B cell (primary cell): ENCODE measurements around the gene LRRC7. TPM values are rescaled to one million over a fixed set of nuclear protein-coding genes. Genes with fewer than 3 reads are reported as not detected.

Experiments
- ATAC-seq: fragments of 200-7000 bp; cut with Tn5 transposase; one replicate; pipeline ENCODE4 v1.10.0; 2021; ENCODE audit warnings: low read depth, mild to moderate bottlenecking, moderate number of reproducible peaks, moderate library complexity
- CTCF ChIA-PET: fragments of 350-600 bp; sonication (Branson Sonifier 250); formaldehyde crosslinking; loops from one replicate; lab custom pipeline; 2021; ENCODE audit warnings: antibody characterized with exemption, inconsistent platforms; lab: Charles Lee
- POLR2A ChIA-PET: fragments of 350-600 bp; sonication (Branson Sonifier 250); formaldehyde crosslinking; loops from one replicate; lab custom pipeline; 2021; ENCODE audit warnings: antibody characterized with exemption; lab: Charles Lee
- DNase-seq: peaks from one replicate; pipeline ENCODE4 v3.0.0; 2013
- H2AFZ ChIP-seq: 2 replicates; pipeline ENCODE4 v1.6.1; 2012; ENCODE audit warnings: mild to moderate bottlenecking, low read depth, low read length; ENCODE audit not compliant: insufficient read depth, poor library complexity, severe bottlenecking
- H3K27ac ChIP-seq, 2 donors: 1 replicate in 1 of 2; 2 replicates in 1 of 2; pipeline ENCODE4 v1.5.1; 2012 to 2013; ENCODE audit warnings: low read length in 2 of 2, mild to moderate bottlenecking in 2 of 2, moderate library complexity in 1 of 2
- H3K27me3 ChIP-seq, 4 experiments: fragments of 200-600 bp in 1 of 4; sonication (generic) in 1 of 4; replicated peaks in 1 of 4; 1 replicate in 2 of 4; 2 replicates in 2 of 4; pipeline versions ENCODE4 v1.6.1 to v1.7.0; 2013 to 2016; ENCODE audit warnings: low read length in 3 of 4, mild to moderate bottlenecking in 2 of 4, mixed read lengths in 1 of 4, moderate library complexity in 1 of 4; ENCODE audit not compliant: insufficient read depth in 4 of 4, control insufficient read depth in 3 of 4; ENCODE audit errors: control extremely low read depth in 1 of 4
- H3K36me3 ChIP-seq, 2 experiments: replicated peaks in 1 of 2; 1 replicate in 1 of 2; 2 replicates in 1 of 2; pipeline versions ENCODE4 v1.6.1 to v1.7.1; 2013; ENCODE audit warnings: low read length in 1 of 2; ENCODE audit not compliant: insufficient read depth in 2 of 2, control insufficient read depth in 1 of 2; ENCODE audit errors: control extremely low read depth in 1 of 2, extremely low read depth in 1 of 2
- H3K4me1 ChIP-seq, 2 donors: fragments of 200-600 bp in 1 of 2; sonication (generic) in 1 of 2; 1 replicate in 1 of 2; 2 replicates in 1 of 2; pipeline versions ENCODE4 v1.5.1 to v1.6.1; 2013 to 2017; ENCODE audit warnings: low read length in 2 of 2; ENCODE audit not compliant: control insufficient read depth in 2 of 2, insufficient read depth in 2 of 2
- H3K4me2 ChIP-seq: replicated peaks from 2 replicates; pipeline ENCODE3; 2012; ENCODE audit warnings: mild to moderate bottlenecking, low read depth, low read length; ENCODE audit not compliant: poor library complexity, severe bottlenecking
- H3K4me3 ChIP-seq, 5 experiments: fragments of 200-600 bp in 1 of 5; sonication (generic) in 1 of 5; 1 replicate in 3 of 5; 2 replicates in 2 of 5; pipeline versions ENCODE4 v1.5.1 to v1.7.0; 2011 to 2016; ENCODE audit warnings: low read length in 4 of 5, mild to moderate bottlenecking in 4 of 5, low read depth in 2 of 5, control low read depth in 1 of 5, moderate library complexity in 1 of 5; ENCODE audit not compliant: insufficient read depth in 1 of 5; ENCODE audit errors: control extremely low read depth in 1 of 5, extremely low read depth in 1 of 5
- H3K79me2 ChIP-seq: fragments of 200-600 bp; sonication (generic); one replicate; pipeline ENCODE4 v1.6.0; 2016; ENCODE audit warnings: low read length; ENCODE audit not compliant: control insufficient read depth, insufficient read depth
- H3K9ac ChIP-seq: fragments of 200-600 bp; sonication (generic); 2 replicates; pipeline ENCODE4 v1.6.1; 2017; ENCODE audit warnings: mild to moderate bottlenecking, low read length, moderate library complexity
- H3K9me3 ChIP-seq, 3 donors: one replicate each; pipeline versions ENCODE4 v1.6.1 to v1.7.1; 2013; ENCODE audit warnings: low read length in 2 of 3; ENCODE audit not compliant: control insufficient read depth in 2 of 3, insufficient read depth in 1 of 3; ENCODE audit errors: control extremely low read depth in 1 of 3
- H4K20me1 ChIP-seq: 2 replicates; pipeline ENCODE4 v1.6.0; 2012; ENCODE audit warnings: mild to moderate bottlenecking, low read length; ENCODE audit not compliant: insufficient read depth, control insufficient read depth, poor library complexity, severe bottlenecking
- H3K27ac Mint-ChIP-seq: one replicate; pipeline ENCODE4 v1.8.0; 2021; ENCODE audit warnings: mixed read lengths
- H3K27me3 Mint-ChIP-seq: one replicate; pipeline ENCODE4 v1.8.0; 2021; ENCODE audit warnings: mixed read lengths
- H3K4me1 Mint-ChIP-seq: one replicate; pipeline ENCODE4 v1.8.0; 2021; ENCODE audit warnings: mixed read lengths
- H3K4me3 Mint-ChIP-seq: one replicate; pipeline ENCODE4 v1.8.0; 2021; ENCODE audit warnings: mixed read lengths
- H3K9me3 Mint-ChIP-seq: one replicate; pipeline ENCODE4 v1.8.0; 2022; ENCODE audit warnings: mixed read lengths; ENCODE audit not compliant: insufficient read depth
- CTCF ChIP-seq: fragments of 200-600 bp; IDR thresholded peaks from one replicate; pipeline ENCODE4 v1.8.0; 2022; ENCODE audit warnings: antibody characterized with exemption, mild to moderate bottlenecking
- EZH2 ChIP-seq: IDR thresholded peaks from 2 replicates; pipeline ENCODE4 v1.6.1; 2012; ENCODE audit warnings: borderline replicate concordance, low read depth, mild to moderate bottlenecking, moderate library complexity, low read length; ENCODE audit not compliant: insufficient read depth, poor library complexity, severe bottlenecking
- WGBS: methylation state at CpG from one replicate; pipeline ENCODE4 v1.1.5; 2013; ENCODE audit warnings: missing lambda C conversion rate; ENCODE audit not compliant: insufficient coverage; 5-methylcytosine and 5-hydroxymethylcytosine counted together
- intact Hi-C: fragments of 100-400 bp; cut with micrococcal nuclease; formaldehyde crosslinking; loops from one replicate; pipeline ENCODE4 v1.10.0; 2022
- polyA plus RNA-seq: library from polyadenylated mRNA; depleted of rRNA; stranded (reverse); fragments of >200 nt; gene quantifications from 2 replicates; pipeline ENCODE4 v1.2.3, GENCODE V29; 2012
- total RNA-seq, 2 donors: library from RNA; stranded (reverse); fragments of 120-200 nt in 1 of 2; gene quantifications; 1 replicate in 1 of 2; 2 replicates in 1 of 2; pipeline versions ENCODE4 v1.2.3 to v1.2.4, GENCODE V29; 2013 to 2022

LRRC7 gene
- total and polyA plus RNA-seq, 2 donors (not counting 1 experiment from before 2014, with no cell fraction given) = not detected

GRCh38 chr1:69744381-69744780 is 176.7 kb downstream of the LRRC7 start:
- H3K9ac ChIP-seq = no peak overlapping the region
- ATAC-seq = no peak
- H3K4me1 ChIP-seq = no peaks in the 10 kb centered on the region
- no peak overlapping the region for H2AFZ ChIP-seq
- no peak overlapping the region for H3K4me3 ChIP-seq
- H3K27me3 ChIP-seq = no peaks in the 10 kb centered on the region
- TF ChIP-seq CTCF (no peak), EZH2 (no peak)
- no peaks in the 10 kb centered on the region for H3K9me3 ChIP-seq
- H3K4me1 Mint-ChIP-seq = no peaks in the 10 kb centered on the region
- H3K9me3 Mint-ChIP-seq = no peaks in the 10 kb centered on the region
- no peak overlapping the region for H3K27ac ChIP-seq
- no peaks in the 10 kb centered on the region for H3K36me3 ChIP-seq
- CTCF ChIA-PET = no interaction called here
- no peak for DNase-seq
- H3K27me3 Mint-ChIP-seq = no peaks in the 10 kb centered on the region
- H4K20me1 ChIP-seq = no peaks in the 10 kb centered on the region
- intact Hi-C loops = no loop called here
- no peak overlapping the region for H3K4me2 ChIP-seq
- no peaks in the 10 kb centered on the region for H3K79me2 ChIP-seq
- WGBS = no CpG with 5 or more reads among the region's 2 CpGs
- no peak overlapping the region for H3K4me3 Mint-ChIP-seq
- H3K27ac Mint-ChIP-seq = no peak overlapping the region
- POLR2A ChIA-PET = no interaction called here

DNA sequence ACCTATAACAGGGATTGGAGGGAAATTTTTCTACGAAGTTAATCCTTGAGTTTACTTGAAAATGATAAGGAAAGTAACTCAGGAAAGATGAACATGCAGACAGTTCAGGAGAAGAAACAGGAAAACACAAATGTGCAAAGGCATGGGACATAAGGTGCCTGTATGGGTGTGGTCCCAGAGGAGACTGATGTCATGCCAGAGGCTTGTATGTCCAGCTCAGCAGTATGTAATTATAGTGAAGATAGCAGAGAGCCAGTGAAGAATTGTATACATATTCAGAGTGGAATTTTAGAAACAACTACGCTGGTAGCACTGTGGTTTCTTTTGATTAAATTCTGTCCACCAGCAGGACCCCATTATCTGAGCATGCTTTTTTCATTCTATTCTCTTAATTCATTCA is 179.5 kb downstream of the LRRC7 start:
- Histone ChIP-seq H3K36me3 (no peaks in the 10 kb centered on the region), H3K4me3 (no peak overlapping the region), H3K27me3 (no peaks in the 10 kb centered on the region), H3K79me2 (no peaks in the 10 kb centered on the region), H3K9ac (no peak overlapping the region), H3K9me3 (no peaks in the 10 kb centered on the region), H4K20me1 (no peaks in the 10 kb centered on the region), H3K27ac (no peak overlapping the region), H3K4me1 (no peaks in the 10 kb centered on the region), H2AFZ (no peak overlapping the region), H3K4me2 (no peak overlapping the region)
- Mint-ChIP-seq H3K4me1 (no peaks in the 10 kb centered on the region), H3K27me3 (no peaks in the 10 kb centered on the region), H3K4me3 (no peak overlapping the region), H3K27ac (no peak overlapping the region), H3K9me3 (no peaks in the 10 kb centered on the region)
- POLR2A ChIA-PET = no interaction called here
- DNase-seq = no peak
- WGBS = 100% methylated on average over 1 of the region's 2 CpGs
- TF ChIP-seq CTCF (no peak), EZH2 (no peak)
- no peak for ATAC-seq
- intact Hi-C loops = no loop called here
- CTCF ChIA-PET = no interaction called here
